Stimulated activated CD4-positive, alpha-beta T cell treated with anti-CD3 and anti-CD28 coated beads, TNF-alpha, amount 100 ng/mL, for 1 hour (primary cell): ENCODE data around the gene CEP55.
"Not testable (repeated sequence)": the region's sequence is repeated elsewhere in the genome, so short reads cannot be mapped to it uniquely, and the experiment has no call there.

Source experiments
- DNase-seq, 3 donors: peaks; one replicate each; pipeline ENCODE4 v3.0.0-alpha.2; 2020; ENCODE audit warnings: low read depth in 3 of 3, low spot score in 1 of 3

CEP55 gene

DNA sequence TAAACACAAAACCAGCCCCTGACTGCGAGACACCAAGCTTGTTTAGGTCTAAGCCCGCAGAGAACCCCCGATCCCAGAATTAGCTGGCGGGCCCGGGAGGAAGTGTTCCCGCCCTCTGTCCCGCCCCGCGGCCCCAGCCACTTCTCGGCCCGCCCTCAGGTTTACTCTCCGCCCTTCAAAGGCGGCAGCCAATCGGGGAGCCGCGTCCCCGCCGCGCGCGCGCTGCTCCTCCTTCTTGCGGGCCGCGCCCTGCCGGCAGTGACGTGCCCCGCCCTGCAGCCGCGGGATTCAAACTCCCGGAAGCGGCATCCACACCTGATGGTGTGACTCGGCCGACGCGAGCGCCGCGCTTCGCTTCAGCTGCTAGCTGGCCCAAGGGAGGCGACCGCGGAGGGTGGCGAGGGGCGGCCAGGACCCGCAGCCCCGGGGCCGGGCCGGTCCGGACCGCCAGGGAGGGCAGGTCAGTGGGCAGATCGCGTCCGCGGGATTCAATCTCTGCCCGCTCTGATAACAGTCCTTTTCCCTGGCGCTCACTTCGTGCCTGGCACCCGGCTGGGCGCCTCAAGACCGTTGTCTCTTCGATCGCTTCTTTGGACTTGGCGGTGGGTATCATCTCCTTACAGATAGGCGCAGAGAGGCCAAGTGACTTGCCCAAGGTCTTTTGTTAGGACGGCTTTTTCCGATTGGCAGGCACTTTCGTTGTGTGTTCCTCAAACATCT lies at the start of gene CEP55:
Gene CEP55, plus strand, starts transcription at position 291 of the 720 bp plus-strand sequence. CDS start 3,440 bp downstream, outside the sequence.
- DNase-seq, result peak; percentile 78 to 92 (median 85)

DNA sequence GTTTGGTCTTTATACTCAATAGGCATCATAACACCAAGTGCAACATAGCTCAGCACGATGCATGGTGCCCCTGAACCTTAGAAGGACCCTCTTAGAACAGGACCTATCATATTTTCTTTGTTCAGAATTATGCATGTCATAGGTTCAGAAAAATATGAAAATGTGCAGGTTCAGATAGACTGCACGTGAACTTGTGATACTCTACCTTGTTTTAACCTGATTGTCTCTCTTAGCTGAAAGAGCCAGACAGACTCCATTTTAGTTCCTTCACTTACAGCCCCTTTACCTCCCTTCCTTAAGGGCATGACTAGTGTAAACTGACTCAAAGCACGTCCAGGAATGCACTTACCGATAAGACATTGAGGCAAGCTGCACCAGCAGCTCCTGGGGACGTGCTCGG lies 49.4 kb upstream of the CEP55 start:
- DNase-seq, result no peak

DNA sequence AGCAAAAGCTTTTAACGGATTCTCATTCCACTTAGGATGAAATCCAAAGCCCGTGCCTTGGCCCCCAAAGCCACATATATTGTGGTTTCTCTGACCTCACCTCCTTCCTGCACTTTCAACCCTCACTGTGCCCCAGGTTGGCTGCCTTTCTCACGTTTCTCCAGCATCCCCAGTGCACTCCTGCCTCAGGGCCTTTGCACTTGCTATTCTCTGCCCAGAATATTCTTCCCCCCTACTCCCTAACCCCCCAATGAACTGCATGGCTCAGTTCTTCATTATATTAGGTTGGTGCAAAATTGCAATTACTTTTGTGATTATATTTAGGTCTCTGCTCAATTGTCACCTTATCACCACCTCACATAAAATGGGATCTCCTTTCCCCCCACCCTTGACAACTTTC lies 48.4 kb upstream of the CEP55 start:
- no peak for DNase-seq

DNA sequence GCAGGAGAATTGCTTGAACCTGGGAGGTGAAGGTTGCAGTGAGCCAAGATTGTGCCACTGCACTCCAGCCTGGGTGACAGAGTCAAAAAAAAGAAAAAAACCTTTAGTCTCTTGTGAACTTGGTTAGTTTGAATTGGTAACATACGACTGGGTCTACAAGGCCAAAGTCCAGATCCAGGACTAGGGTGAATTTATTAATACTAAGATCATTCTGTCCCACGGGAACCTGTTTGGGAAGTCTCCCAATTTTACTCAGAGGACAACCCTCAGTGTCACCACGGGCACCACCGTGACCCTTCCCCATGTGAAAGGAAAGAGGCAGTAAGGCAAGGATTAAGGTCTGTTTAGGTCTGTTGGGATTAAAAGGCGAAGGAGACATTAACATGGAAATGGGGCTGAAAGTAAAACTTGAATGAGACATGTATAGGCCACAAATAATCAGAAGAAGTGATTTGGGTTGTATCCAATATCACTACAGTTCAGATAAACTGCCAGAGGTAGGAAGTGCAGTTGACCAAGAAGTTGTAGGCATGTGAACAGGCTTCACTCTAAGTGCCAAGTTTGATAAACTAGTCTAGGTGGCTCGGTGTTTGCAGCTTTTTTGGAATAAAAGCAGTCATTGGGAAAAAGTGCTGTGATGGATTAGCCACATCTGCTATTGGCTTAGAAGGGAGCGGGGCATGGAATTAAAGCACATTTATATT lies 45.0 kb upstream of the CEP55 start:
- no peak for DNase-seq

DNA sequence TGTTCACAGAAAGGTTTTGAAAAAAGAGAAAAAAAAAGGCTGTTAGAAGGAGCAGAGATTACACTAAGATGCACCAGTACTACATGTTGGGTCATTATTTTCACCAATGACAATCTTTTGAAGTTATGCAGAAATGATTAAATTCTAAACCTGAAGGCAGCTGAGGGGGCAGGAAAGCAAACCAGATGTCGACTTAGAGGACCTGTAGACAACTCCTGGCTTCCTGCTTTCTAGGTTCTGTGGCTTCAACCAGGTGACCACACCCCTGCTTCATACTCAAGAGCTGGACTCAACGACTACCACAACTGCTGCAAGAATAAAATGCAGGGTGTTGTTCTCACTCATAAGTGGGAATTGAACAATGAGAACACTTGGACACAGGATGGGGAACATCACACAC lies 44.3 kb upstream of the CEP55 start:
- no peak for DNase-seq

DNA sequence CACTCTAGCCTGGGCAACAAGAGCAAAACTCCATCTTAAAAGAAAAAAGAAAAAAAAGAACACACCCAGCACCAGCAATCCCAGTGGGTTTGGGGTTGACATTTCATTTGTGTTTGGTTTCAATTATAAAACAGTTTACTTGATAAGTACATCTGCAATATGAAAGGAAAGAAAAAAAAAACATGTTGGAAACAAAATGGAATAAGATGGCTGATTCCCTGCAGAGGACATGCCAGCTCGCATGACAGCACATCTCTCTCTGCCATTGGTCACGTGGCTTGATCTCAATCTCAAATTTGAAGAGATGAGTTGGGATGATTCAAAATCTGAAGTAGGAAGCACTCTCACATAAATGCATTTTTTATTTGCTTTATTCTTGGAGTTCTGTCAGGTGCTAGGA lies 42.3 kb upstream of the CEP55 start:
- DNase-seq, result no peak

DNA sequence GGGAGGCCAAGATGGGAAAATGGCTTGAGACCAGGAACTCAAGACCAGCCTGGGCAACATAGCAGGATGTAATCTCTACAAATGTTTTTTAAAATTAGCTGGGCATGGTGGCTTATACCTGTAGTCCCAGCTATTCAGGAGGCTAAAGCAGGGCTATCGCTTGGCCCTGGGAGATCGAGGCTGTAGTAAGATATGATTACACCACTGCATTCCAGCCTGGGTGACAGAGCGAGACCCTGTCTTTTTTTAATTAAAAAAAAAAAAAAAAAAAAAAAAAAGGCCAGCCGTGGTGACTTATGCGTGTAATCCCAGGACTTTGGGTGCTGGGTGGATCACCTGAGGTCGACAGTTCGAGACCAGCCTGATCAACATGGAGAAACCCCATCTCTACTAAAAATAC lies 41.7 kb upstream of the CEP55 start:
- no peak for DNase-seq

DNA sequence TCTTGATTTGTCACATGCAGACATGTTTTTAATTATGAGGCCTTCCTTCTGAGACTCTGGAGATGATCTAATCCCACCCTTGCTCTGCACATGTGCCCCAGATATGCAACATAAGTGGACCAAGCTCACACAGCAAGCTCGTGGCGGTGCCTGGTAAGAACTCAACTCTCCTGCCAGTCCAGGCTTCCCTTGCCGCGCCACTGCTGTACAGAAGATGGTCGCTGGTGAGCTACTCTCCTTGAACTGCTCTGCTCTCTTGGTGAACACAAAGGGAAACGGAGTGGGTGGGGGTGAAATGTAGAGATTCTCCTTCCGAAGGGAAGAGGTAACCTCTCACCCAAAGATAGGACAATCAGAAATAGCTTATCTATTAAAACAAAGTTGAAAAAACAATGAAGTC lies 39.9 kb upstream of the CEP55 start:
- no peak for DNase-seq

DNA sequence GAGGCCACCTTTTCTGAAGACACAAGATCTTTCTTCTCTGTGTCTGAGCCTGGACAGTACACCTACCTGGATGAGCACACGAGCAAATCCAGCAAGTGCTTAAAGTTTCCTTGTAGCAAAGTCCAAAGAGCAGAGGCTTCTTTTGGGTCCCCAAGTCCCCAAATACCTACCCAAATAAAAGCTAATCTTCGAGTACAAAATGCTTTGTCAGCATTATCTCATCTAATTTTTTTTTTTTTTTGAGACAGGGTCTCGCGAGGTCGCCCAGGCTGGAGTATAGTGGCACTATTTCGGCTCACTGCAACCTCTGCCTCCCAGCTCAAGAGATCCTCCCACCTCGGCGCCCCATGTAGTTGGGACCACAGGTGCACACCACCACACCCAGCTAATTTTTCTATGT lies 38.9 kb upstream of the CEP55 start:
- DNase-seq, result no peak

DNA sequence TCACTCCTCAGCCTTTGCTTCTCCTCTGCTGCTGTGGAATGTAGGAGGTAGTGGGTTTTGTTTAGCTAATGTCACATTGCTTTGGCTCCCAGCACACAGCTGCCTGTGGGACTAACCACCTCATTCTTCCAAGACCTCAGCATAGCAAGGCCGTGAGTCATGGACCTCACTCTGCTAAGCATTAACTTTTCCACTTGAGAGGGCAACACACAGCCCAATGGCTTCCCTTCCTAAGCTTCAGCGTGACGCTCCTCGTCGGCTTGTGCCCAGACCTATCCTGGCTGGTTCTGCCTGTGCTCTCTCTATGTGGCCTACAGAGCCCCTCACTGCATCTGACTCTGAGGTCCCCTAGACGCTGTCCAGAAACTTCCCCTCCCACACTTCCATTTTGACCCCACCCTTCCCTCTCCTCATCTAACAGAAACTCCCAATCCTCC lies 37.6 kb upstream of the CEP55 start:
- no peak for DNase-seq

DNA sequence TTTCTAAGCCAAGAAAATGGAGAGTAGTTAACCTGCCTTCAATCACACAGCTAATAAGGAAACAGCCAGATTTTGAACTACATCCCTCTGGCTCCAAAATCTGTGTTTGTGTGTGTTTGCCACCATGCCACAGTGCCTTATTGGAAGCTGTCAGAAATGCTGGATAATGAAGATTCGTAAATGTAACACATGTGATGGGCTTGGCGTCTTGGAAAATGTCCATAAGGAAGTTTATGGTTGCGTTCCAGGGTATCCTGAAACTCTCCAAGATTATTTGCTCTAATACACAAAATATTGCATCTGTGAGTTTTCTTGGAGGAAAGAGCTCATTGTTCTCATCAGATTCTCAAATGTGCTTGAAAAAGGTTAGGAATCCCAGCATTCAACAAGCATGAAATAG lies 36.9 kb upstream of the CEP55 start:
- DNase-seq, result no peak

DNA sequence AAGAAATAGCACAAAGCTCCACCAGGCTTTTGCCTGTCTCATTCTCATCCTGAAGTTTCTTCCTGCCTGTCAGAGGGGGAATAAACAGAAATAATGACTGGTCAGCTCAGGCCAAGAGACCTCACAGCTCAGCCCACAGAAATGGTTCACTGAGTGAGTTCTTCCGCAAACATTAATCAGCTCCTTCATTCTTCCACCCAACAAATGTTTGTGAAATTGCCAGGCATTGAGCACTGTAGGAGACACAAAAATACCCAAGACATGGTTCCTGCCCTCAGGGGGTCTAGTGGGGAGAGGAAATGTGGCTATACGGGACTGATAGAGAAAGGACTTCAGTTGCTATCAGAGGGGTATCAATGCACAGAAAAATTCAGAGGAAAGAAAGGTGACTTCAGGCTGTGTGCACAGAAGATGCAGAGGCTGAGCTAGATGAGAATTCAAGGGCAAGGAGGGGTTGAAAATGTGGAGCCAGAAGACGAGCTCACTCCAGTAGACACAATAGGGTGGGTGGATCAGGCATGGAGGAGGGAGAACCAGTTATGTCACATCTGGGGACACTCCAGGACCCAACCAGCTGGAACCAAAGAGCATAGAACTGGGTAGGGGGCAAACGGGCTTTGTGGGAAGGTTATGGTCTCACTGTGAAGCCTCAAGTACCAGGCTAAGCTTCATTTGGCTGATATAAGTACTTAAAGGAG lies 35.2 kb upstream of the CEP55 start:
- no peak for DNase-seq

DNA sequence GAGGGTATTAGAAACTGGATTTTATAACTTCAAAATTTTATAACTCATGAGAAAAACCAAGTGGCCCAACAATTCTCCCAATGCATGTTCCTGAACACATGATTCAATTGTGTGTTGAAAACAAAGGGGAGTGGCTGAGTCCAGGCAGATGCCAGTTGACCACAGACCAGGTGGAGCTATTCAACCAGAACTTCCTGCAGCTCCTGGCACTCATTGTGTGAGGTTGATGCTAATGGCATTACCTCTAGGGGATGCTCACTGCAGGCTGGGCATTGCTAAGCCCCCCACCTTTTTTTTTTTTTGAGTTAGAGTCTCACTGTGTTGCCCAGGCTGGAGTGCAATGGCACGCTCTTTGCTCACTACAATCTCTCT lies 34.6 kb upstream of the CEP55 start:
- no peak for DNase-seq

DNA sequence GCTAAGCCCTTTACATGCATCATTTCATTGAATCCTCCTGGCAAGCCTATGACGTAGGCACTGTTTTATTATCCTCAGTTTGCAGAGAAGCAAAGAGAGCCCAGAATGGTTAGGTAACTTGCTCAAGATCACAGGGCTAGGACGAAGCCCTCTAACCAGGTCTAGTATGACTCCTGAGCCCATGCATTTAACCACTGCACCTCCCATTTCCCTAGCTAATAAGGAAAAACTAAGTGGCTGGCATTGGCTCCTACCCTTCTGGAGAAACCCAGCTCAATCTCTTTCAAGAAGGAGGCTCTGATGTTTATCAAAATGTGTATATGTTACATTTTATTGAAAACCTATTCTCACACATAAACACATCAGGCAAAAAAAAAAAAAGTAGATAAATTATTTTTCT lies 34.0 kb upstream of the CEP55 start:
- no peak for DNase-seq

DNA sequence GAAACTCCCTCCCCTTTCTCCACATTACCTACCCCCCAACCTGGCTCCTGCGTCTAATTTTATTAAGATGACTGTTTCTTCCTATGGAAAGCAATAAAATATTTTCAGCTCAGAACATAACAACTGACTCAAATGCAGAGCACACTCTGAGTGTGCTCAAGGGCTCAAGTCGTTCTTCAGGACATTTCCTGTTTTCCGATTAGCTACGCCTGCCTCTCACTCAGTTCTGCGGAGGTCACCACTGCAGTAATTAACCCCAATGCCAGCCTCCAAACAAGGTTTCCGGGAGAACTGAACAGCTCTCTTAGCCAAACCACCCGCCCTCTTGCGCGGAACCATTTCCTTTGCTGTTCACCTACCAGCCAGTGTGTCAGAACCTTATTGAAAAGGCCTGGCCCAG lies 33.5 kb upstream of the CEP55 start:
- no peak for DNase-seq

DNA sequence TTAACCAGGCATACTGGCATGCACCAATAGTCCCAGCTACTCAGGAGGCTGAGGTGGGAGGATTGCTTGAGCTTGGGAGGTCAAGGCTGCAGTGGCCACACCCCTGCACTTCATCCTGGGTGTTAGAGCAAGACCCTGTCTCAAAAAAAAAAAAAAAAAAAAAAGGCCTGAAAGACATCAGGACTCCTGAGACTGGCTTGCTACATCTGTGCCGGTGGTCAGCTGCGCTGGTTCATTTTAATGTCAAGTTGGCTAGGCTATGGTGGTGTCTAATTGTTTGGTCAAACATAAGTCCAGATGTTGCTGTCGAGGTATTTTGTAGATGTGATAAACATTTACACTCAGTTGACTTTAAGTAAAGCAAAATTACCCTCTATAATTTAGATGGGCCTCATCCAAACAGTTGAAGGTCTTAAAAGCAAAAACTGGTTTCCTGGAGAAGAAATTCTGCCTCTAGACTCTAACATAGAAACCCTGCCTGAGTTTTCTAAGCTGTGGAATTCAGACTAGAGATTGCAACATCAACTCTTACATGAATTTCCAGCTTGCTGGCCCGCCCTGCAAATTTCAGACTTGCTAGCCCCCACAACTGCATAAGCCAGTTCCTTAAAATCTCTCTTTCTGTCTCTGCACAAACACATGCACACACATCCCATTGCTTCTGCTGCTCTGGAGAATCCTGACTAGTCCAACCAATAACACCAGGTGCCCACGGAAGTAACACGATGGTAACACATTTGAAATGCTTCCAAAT lies 32.5 kb upstream of the CEP55 start:
- DNase-seq, result no peak

DNA sequence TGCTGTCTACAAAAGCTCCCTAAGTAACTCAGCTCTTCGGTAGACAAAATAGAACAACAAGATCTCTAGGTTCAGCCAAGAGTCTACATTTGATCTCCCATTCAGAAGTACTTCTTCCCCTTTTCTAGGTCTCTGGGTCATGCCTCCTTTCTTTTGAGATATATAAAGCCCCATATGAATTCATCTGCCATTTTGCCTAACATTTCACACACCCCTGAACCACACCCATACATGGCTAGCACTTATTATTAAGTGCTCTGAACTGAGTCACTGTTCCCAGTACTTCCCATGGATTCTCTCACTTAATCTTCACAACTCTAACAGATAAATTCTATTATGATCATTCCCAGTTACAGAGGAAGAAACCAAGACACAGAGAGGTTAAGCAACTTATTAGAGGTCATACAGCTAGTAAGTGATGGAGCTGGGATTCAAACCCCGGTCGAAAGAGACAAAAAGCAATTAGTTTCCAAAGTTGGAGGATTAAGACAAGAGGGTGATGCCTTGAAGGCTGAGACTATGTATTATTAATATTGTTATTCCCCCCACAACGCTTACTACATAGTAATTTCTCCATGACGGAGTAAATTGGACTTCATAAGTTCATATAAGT lies 31.5 kb upstream of the CEP55 start:
- no peak for DNase-seq

DNA sequence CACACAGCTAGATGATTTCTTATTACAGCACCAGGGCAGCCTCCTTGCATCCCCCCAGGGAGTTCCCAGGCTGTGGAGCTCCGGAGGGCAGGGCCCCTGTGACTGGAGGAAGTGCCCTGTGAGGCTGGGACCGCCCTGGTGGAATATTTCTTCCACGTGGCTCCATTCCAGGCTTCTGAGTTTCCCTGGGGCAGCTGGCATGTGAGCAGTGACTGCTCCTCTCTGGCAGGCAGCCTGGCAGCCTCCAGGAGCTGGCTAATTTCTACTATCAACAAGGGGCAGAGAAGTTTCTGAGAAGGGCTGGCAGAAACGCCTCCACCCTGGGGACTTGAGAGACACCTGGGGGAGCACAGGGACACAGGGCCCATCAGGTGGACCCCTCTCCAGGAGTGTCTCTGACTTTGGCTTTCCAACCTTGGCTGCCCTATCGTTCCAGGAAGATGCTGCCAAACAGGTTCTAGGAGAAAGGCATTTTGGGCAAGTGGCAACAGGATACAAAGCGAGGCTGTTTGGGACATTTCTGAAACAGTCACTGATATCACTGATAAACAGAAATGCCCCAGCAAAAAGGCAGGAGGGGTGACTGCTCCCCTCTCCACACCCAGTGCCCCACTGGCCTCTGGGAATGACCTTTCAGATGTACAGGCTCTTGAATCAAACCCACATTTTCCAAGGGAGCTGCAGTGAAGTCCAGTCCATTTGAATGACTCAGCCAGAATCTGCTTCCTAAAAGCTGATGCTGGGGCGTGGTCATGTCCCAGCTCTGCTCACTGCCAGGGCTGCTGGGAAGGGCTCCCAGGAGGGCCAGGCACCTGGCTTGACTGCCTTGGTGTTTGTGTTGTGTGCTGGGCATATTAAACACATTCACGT lies 30.4 kb upstream of the CEP55 start:
- no peak for DNase-seq

DNA sequence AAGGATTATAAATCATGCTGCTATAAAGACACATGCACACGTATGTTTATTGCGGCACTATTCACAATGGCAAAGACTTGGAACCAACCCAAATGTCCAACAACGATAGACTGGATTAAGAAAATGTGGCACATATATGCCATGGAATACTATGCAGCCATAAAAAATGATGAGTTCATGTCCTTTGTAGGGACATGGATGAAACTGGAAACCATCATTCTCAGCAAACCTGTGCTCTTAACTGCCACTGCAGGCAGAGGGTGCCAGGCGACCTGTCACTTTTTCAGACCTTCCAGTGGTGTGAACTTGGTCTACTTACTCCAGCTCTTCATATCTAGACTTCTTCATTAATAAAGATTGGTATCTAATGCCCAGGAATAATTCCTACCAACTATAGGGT lies 28.8 kb upstream of the CEP55 start:
- not testable (repeated sequence) for DNase-seq
